Measurements from ENCODE around the gene PNRC2.

DNA sequence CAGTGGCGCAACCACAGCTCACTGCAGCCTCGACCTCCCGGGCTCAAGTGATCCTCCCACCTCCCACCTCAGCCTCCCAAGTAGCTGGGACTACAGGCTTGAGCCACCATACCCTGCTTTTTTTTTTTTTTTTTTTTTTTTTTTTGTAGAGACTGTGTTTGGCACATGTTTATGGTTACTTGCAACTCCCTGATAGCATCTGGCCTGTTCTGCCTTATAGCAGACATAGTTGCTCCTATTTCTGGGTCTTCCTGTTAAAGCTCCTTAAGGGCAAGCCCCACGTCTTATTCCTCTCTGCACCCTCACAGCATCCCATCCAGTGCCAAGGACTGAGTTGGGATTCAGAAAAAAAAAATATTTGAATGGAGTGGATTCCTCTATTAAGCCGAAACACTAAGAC lies 29.4 kb upstream of the PNRC2 start:
- no peak for TF ChIP-seq EZH2phosphoT487 (IDR thresholded peaks at IDR 0.05; ENCODE audit: borderline replicate concordance)
- TF ChIP-seq, protein P1, sequence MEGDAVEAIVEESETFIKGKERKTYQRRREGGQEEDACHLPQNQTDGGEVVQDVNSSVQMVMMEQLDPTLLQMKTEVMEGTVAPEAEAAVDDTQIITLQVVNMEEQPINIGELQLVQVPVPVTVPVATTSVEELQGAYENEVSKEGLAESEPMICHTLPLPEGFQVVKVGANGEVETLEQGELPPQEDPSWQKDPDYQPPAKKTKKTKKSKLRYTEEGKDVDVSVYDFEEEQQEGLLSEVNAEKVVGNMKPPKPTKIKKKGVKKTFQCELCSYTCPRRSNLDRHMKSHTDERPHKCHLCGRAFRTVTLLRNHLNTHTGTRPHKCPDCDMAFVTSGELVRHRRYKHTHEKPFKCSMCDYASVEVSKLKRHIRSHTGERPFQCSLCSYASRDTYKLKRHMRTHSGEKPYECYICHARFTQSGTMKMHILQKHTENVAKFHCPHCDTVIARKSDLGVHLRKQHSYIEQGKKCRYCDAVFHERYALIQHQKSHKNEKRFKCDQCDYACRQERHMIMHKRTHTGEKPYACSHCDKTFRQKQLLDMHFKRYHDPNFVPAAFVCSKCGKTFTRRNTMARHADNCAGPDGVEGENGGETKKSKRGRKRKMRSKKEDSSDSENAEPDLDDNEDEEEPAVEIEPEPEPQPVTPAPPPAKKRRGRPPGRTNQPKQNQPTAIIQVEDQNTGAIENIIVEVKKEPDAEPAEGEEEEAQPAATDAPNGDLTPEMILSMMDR (conservative IDR thresholded peaks at IDR 0.05; ENCODE audit: low read length) = no peak

Data from Loucy (cell line).